GM13977 (cell line): ENCODE measurements around the gene AFM.

Experiments
- DNase-seq: peaks from one replicate; pipeline ENCODE4 v3.0.0; 2012; ENCODE audit warnings: low spot score
- in situ Hi-C: fragments of 300-500 bp; cut with MboI; formaldehyde crosslinking; loops from one replicate; pipeline ENCODE4 v1.12.0; 2022; ENCODE audit warnings: low sequenced_read_pairs, low pct_unique_long_range_greater_than_20kb, mixed read lengths, inconsistent platforms; ENCODE audit not compliant: unreplicated experiment
- TF ChIP-seq, protein P1 (sequence below): IDR thresholded peaks from 2 replicates; pipeline ENCODE4 v1.5.1; 2012; ENCODE audit warnings: mild to moderate bottlenecking, control low read depth; ENCODE audit not compliant: insufficient read depth; ENCODE audit errors: extremely low read depth, missing control alignments

The AFM gene

DNA sequence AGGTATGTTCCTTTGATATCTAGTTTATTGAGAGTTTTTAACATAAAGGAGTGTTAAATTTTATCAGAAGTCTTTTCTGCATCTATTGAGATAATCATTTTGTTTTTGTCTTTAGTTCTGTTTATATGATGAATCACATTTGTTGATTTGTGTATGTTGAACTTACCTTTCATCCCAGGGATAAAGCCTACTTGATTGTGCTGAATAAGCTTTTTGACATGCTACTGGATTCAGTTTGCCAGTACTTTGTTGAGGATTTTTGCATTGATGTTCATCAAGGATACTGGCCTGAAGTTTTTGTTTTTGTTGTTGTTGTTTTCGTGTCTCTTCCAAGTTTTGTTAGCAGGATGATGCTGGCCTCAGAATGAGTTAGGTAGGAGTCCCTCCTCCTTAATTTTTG, 10.8 kb upstream of the AFM start:
- TF ChIP-seq, protein P1, sequence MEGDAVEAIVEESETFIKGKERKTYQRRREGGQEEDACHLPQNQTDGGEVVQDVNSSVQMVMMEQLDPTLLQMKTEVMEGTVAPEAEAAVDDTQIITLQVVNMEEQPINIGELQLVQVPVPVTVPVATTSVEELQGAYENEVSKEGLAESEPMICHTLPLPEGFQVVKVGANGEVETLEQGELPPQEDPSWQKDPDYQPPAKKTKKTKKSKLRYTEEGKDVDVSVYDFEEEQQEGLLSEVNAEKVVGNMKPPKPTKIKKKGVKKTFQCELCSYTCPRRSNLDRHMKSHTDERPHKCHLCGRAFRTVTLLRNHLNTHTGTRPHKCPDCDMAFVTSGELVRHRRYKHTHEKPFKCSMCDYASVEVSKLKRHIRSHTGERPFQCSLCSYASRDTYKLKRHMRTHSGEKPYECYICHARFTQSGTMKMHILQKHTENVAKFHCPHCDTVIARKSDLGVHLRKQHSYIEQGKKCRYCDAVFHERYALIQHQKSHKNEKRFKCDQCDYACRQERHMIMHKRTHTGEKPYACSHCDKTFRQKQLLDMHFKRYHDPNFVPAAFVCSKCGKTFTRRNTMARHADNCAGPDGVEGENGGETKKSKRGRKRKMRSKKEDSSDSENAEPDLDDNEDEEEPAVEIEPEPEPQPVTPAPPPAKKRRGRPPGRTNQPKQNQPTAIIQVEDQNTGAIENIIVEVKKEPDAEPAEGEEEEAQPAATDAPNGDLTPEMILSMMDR = no peak
- in situ Hi-C loops = no loop called here
- DNase-seq = no peak

DNA sequence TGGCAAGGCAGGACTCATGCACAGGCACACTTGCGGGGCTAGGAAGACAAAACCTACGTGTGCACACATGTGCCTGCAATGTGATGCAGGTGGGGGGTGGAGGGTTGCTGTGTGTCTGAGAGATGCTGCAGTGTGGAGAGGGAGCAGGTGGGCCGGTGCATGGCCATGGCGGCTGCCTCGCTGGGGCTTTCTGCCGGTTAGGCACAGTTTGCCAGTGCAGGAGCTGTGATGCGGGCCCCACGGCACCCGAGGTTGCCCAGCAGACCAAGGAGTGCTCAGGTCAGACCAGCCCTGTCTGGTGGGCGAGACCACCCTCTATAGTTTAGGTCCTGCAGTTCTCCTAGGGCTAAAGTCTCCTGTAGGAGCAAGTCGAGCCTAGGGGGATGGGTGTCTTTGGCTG, 4.4 kb upstream of the AFM start:
- TF ChIP-seq, protein P1 = no peak
- in situ Hi-C loops = no loop called here
- DNase-seq = no peak

DNA sequence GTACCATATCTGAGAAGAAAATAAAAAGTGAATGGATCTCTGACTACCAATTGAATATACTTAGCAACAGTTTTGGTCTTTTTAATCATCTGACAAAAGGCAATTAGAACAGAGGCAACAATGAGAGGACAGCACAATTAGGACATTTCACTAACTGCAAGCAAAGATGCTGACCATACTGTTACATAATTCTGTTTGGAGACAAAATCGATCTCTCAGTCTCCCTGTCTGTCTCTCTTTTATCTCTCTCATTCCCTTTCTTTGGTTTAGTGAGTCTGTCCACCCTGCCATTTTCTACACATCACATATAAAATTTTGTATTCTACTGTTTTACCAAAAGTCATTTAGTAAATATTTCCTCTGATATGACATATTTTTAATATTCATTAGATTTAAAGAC, 2.2 kb upstream of the AFM start:
- in situ Hi-C loops = no loop called here
- TF ChIP-seq, protein P1 = no peak
- DNase-seq = no peak

DNA sequence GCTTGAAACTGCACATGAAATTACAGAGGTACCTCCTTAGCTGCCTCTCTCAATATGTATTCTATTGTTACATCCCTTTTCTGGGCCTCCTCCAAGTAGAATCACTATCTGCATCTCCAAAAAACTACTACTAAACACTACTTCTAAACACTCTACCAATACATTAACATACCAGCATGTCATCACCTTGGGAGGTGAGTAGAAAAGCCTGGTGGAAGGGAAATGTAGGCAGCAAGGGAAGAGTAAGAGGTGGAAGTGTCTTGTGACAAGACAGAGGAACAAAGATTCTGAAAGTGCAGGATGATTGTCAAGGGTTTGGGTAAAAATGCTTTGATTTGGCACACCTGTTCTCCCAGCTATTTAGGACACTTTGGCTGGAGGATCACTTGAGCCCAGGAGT, 3.5 kb downstream of the AFM start:
- TF ChIP-seq, protein P1 = no peak
- DNase-seq = no peak
- in situ Hi-C loops = no loop called here

DNA sequence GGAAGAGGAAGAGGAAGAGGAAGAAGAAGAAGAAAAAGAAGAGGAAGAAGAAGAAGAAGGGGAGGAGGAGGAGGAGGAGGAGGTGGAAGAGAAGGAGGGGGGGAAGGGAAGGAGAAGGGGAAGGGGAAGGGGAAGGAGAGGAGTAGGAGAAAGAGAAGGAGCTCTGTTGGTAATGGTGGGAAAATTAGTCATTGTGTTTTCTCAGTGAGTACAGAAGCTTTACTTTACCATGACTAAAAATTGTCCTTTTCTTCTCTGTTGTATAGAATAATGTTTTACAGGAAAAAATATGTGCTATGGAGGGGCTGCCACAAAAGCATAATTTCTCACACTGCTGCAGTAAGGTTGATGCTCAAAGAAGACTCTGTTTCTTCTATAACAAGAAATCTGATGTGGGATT, 4.1 kb downstream of the AFM start:
- no peak for DNase-seq
- in situ Hi-C loops = no loop called here
- TF ChIP-seq, protein P1 = no peak

DNA sequence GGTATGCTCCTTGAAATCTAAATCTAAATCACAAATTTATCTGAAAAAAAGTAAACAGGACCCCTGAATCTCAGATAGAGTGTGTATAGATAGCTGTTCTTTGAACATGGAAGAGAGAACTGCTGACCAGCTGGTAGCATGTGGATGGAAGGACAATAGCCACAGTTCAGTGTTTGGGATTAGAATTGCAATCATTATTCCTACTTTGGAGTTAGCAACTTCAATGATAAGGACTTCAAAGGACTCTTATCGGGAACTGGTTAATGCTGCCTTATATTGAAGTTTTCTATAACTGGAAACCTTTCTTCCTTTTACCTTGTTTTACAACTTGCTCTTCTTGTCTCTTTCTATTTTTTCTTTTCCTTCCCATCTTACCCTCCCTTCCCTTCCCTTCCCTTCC, 5.0 kb downstream of the AFM start:
- in situ Hi-C loops = no loop called here
- TF ChIP-seq, protein P1 = no peak
- no peak for DNase-seq

DNA sequence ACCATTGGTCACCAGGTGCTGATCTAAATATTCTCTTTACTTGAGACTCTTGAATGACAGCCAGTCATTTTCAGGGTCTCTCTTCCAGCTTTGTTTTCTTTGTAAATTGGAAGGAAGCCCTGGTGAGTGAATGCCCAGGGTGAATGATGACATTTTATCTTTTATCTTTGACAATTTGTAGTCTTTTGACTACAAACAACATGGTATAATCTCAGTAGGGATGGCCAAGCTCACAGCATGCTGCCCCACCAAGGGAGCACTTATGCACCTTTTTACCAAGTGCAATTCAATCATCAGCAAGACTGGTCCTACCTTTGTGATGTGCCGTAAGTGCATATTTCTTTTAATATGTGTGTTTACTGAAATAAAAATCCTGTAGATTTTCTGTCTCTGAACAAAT, 5.7 kb downstream of the AFM start:
- in situ Hi-C loops = no loop called here
- TF ChIP-seq, protein P1 = no peak
- no peak for DNase-seq
